Activated naive CD8-positive, alpha-beta T cell treated with anti-CD3 and anti-CD28 coated beads, Interleukin-2, amount 50 U/mL, for 24 hours (primary cell): ENCODE results near the gene GAREM2.
A peak's percentile ranks its signal among the peaks of the same experiment; 100 is the strongest.
"Not testable (repeated sequence)": the region's sequence is repeated elsewhere in the genome, so short reads cannot be mapped to it uniquely, and the experiment has no call there.

Experiments
- ATAC-seq: fragments of 150-1000 bp; cut with Tn5 transposase; one replicate; pipeline ENCODE4 v1.10.0; 2021
- DNase-seq: peaks from one replicate; pipeline ENCODE4 v3.0.0; 2021
- H3K27ac Mint-ChIP-seq: one replicate; pipeline ENCODE4 v1.8.0; 2021; ENCODE audit warnings: mild to moderate bottlenecking, mixed read lengths
- H3K27me3 Mint-ChIP-seq: one replicate; pipeline ENCODE4 v1.8.0; 2021; ENCODE audit warnings: mixed read lengths
- H3K36me3 Mint-ChIP-seq: one replicate; pipeline ENCODE4 v1.8.0; 2021; ENCODE audit warnings: low read depth, mixed read lengths
- H3K4me1 Mint-ChIP-seq: one replicate; pipeline ENCODE4 v1.8.0; 2021; ENCODE audit warnings: mixed read lengths
- H3K4me3 Mint-ChIP-seq: one replicate; pipeline ENCODE4 v1.8.0; 2021; ENCODE audit warnings: mild to moderate bottlenecking, moderate library complexity, mixed read lengths
- H3K9me3 Mint-ChIP-seq: one replicate; pipeline ENCODE4 v1.8.0; 2021; ENCODE audit warnings: mixed read lengths

GAREM2 gene

GRCh38 chr2:26162963-26163362, 9.9 kb upstream of the GAREM2 start:
- Mint-ChIP-seq H3K4me3 (no peak overlapping the region), H3K27me3 (no peaks in the 10 kb centered on the region), H3K27ac (no peak overlapping the region), H3K36me3 (no peaks in the 10 kb centered on the region), H3K9me3 (no peaks in the 10 kb centered on the region), H3K4me1 (no peaks in the 10 kb centered on the region)
- ATAC-seq (no peak), DNase-seq (no peak)

- no peak for DNase-seq
- Mint-ChIP-seq H3K4me3 (no peak overlapping the region), H3K27ac (no peak overlapping the region), H3K4me1 (no peaks in the 10 kb centered on the region), H3K36me3 (no peaks in the 10 kb centered on the region), H3K9me3 (no peaks in the 10 kb centered on the region), H3K27me3 (no peaks in the 10 kb centered on the region)
- ATAC-seq, result no peak
These were observed 8.7 kb upstream of the GAREM2 start for GRCh38 chr2:26164231-26164630.

- H3K4me1 Mint-ChIP-seq, result no peaks in the 10 kb centered on the region
- no peak overlapping the region for H3K27ac Mint-ChIP-seq
- no peaks in the 10 kb centered on the region for H3K9me3 Mint-ChIP-seq
- no peaks in the 10 kb centered on the region for H3K36me3 Mint-ChIP-seq
- ATAC-seq (no peak), DNase-seq (no peak)
- H3K27me3 Mint-ChIP-seq, result peaks cover 2% of the 10 kb centered on the region
- no peak overlapping the region for H3K4me3 Mint-ChIP-seq
These were observed 8.2 kb upstream of the GAREM2 start for GRCh38 chr2:26164641-26165211.

GRCh38 chr2:26165403-26165802, 7.5 kb upstream of the GAREM2 start:
- peaks cover 6% of the 10 kb centered on the region for H3K27me3 Mint-ChIP-seq
- no peak overlapping the region for H3K4me3 Mint-ChIP-seq
- no peak for DNase-seq

GRCh38 chr2:26166541-26166940, 6.3 kb upstream of the GAREM2 start:
- H3K36me3 Mint-ChIP-seq, H3K9me3 Mint-ChIP-seq, ATAC-seq, H3K27ac Mint-ChIP-seq, H3K4me3 Mint-ChIP-seq, H3K4me1 Mint-ChIP-seq, DNase-seq: not testable (repeated sequence)
- H3K27me3 Mint-ChIP-seq, result peaks cover 11% of the 10 kb centered on the region

More at GRCh38 chr2:26165403-26165802, 7.5 kb upstream of the GAREM2 start:
- Mint-ChIP-seq H3K4me1 (no peaks in the 10 kb centered on the region), H3K9me3 (no peaks in the 10 kb centered on the region), H3K36me3 (no peaks in the 10 kb centered on the region), H3K27ac (no peak overlapping the region)
- no peak for ATAC-seq

GRCh38 chr2:26168785-26169184, 4.1 kb upstream of the GAREM2 start:
- H3K27me3 Mint-ChIP-seq, result peaks cover 21% of the 10 kb centered on the region

GRCh38 chr2:26169226-26169625, 3.7 kb upstream of the GAREM2 start:
- Mint-ChIP-seq H3K27ac (no peak overlapping the region), H3K4me3 (no peak overlapping the region), H3K4me1 (peaks cover 9% of the 10 kb centered on the region)

More at GRCh38 chr2:26168785-26169184, 4.1 kb upstream of the GAREM2 start:
- H3K4me3 Mint-ChIP-seq, result no peak overlapping the region
- peaks cover 9% of the 10 kb centered on the region for H3K4me1 Mint-ChIP-seq
- H3K36me3 Mint-ChIP-seq, result no peaks in the 10 kb centered on the region
- ATAC-seq, result no peak
- no peak overlapping the region for H3K27ac Mint-ChIP-seq
- no peak for DNase-seq
- no peaks in the 10 kb centered on the region for H3K9me3 Mint-ChIP-seq

GRCh38 chr2:26169681-26170414, 3.0 kb upstream of the GAREM2 start:
- Mint-ChIP-seq H3K4me3 (no peak overlapping the region), H3K9me3 (no peaks in the 10 kb centered on the region)

More at GRCh38 chr2:26169226-26169625, 3.7 kb upstream of the GAREM2 start:
- H3K36me3 Mint-ChIP-seq, result no peaks in the 10 kb centered on the region
- ATAC-seq (no peak), DNase-seq (no peak)
- no peaks in the 10 kb centered on the region for H3K9me3 Mint-ChIP-seq
- H3K27me3 Mint-ChIP-seq, result peaks cover 25% of the 10 kb centered on the region

GRCh38 chr2:26170795-26171194, 2.1 kb upstream of the GAREM2 start:
- Mint-ChIP-seq H3K4me3 (no peak overlapping the region), H3K27me3 (peaks cover 34% of the 10 kb centered on the region), H3K9me3 (no peaks in the 10 kb centered on the region)

More at GRCh38 chr2:26169681-26170414, 3.0 kb upstream of the GAREM2 start:
- Mint-ChIP-seq H3K4me1 (peaks cover 12% of the 10 kb centered on the region), H3K27ac (no peak overlapping the region), H3K27me3 (peaks cover 30% of the 10 kb centered on the region), H3K36me3 (no peaks in the 10 kb centered on the region)
- ATAC-seq, result no peak
- DNase-seq, result no peak

GRCh38 chr2:26172189-26172870, 558 bp upstream of the GAREM2 start:
- ATAC-seq, result no peak
- peaks cover 39% of the 10 kb centered on the region for H3K27me3 Mint-ChIP-seq
- no peaks in the 10 kb centered on the region for H3K36me3 Mint-ChIP-seq
- H3K27ac Mint-ChIP-seq, result no peak overlapping the region
- no peak for DNase-seq
- H3K4me1 Mint-ChIP-seq, result peaks cover 12% of the 10 kb centered on the region
- no peaks in the 10 kb centered on the region for H3K9me3 Mint-ChIP-seq
- H3K4me3 Mint-ChIP-seq, result peak overlapping the region; percentile 72

More at GRCh38 chr2:26170795-26171194, 2.1 kb upstream of the GAREM2 start:
- DNase-seq (no peak), ATAC-seq (no peak)
- Mint-ChIP-seq H3K36me3 (no peaks in the 10 kb centered on the region), H3K27ac (no peak overlapping the region), H3K4me1 (peaks cover 12% of the 10 kb centered on the region)

- no peaks in the 10 kb centered on the region for H3K36me3 Mint-ChIP-seq
- H3K27me3 Mint-ChIP-seq, result peaks cover 47% of the 10 kb centered on the region
- no peak for ATAC-seq
- no peak for DNase-seq
- no peaks in the 10 kb centered on the region for H3K9me3 Mint-ChIP-seq
- H3K4me3 Mint-ChIP-seq, result peak overlapping the region; percentile 45
- no peak overlapping the region for H3K27ac Mint-ChIP-seq
- H3K4me1 Mint-ChIP-seq, result peaks cover 12% of the 10 kb centered on the region
These were observed 1.0 kb downstream of the GAREM2 start for GRCh38 chr2:26173776-26174482.

GRCh38 chr2:26174691-26175465, 2.0 kb downstream of the GAREM2 start:
- H3K27me3 Mint-ChIP-seq, result peaks cover 48% of the 10 kb centered on the region
- no peaks in the 10 kb centered on the region for H3K36me3 Mint-ChIP-seq

GRCh38 chr2:26175466-26176278, 2.8 kb downstream of the GAREM2 start:
- Mint-ChIP-seq H3K4me1 (peaks cover 18% of the 10 kb centered on the region), H3K9me3 (no peaks in the 10 kb centered on the region), H3K4me3 (no peak overlapping the region), H3K36me3 (no peaks in the 10 kb centered on the region), H3K27me3 (peaks cover 52% of the 10 kb centered on the region), H3K27ac (no peak overlapping the region)
- no peak for DNase-seq
- no peak for ATAC-seq

More at GRCh38 chr2:26174691-26175465, 2.0 kb downstream of the GAREM2 start:
- no peak overlapping the region for H3K27ac Mint-ChIP-seq
- DNase-seq (no peak), ATAC-seq (no peak)
- H3K4me1 Mint-ChIP-seq, result peaks cover 15% of the 10 kb centered on the region
- H3K4me3 Mint-ChIP-seq, result no peak overlapping the region
- no peaks in the 10 kb centered on the region for H3K9me3 Mint-ChIP-seq
